Stimulated activated CD4-positive, alpha-beta T cell treated with anti-CD3 and anti-CD28 coated beads, Interleukin-1b, Interleukin-23, amount 100 ng/mL, for 48 hours (primary cell): ENCODE measurements around the gene BEST1.
"Not testable (repeated sequence)": the region's sequence is repeated elsewhere in the genome, so short reads cannot be mapped to it uniquely, and the experiment has no call there.

Experiments used
- DNase-seq: peaks from one replicate; pipeline ENCODE4 v3.0.0-alpha.2; 2020

The BEST1 gene

GRCh38 chr11:61964666-61965271 lies 14.6 kb downstream of the BEST1 start:
- not testable (repeated sequence) for DNase-seq

GRCh38 chr11:61966734-61967115 lies 16.6 kb downstream of the BEST1 start:
- DNase-seq, result peak; percentile 20

GRCh38 chr11:61967116-61967923 lies 17.2 kb downstream of the BEST1 start, which contains the start of gene FTH1:
FTH1 (minus strand) TSS chr11:61967634; CDS start chr11:61967425, 209 bp downstream.
- DNase-seq, result peak; percentile 86

GRCh38 chr11:61967924-61968757 lies 18.0 kb downstream of the BEST1 start:
- DNase-seq, result peak; percentile 39

DNA sequence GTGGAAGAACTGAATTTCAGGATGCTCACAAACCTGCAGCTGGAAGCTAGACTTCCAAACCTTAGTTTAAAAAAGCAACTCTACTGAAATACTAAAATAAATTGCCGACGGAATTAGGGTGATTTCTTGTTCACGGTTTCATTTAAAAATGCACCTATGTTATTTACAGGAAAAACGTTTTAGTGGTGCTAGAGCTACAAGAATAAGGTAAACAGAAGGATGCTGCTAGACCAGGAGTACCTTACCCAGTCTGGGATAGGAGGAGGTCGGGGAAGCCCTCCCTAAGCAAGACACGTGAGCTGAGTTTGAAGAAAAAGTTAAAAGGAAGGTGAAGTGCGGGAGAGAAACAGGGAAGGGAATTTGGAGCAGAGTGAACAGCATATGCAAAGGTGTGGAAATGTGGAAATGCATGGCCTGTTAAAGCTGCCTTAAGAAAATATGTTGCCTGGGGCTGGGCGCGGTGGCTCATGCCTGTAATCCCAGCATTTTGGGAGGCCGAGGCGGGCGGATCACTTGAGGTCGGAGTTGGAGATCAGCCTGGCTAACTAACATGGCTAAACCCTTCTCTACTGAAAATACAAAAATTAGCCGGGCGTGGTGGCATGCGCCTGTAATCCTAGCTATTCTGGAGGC lies 18.7 kb downstream of the BEST1 start:
- DNase-seq, result no peak

DNA sequence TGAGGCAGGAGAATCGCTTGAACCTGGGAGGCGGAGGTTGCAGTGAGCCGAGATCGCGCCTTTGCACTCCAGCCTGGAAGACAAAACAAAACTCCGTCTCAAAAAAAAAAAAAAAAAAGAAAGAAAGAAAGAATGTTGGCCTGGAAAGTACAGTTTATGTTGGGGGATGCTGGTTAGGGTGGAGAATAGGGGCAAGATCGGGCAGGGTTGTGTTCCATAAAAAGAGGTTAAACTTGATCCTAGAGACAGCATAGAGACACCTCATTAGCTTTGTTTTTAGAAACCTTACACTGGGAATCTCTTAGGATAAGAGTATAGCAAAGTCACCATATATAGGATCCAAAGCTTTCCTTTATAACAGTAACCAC lies 19.2 kb downstream of the BEST1 start:
- no peak for DNase-seq

- DNase-seq, result no peak
Measured at GRCh38 chr11:61969838-61970662, 19.9 kb downstream of the BEST1 start.

GRCh38 chr11:61971248-61972111 lies 21.3 kb downstream of the BEST1 start:
- DNase-seq, result peak; percentile 66

- DNase-seq, result no peak
Measured at GRCh38 chr11:61972112-61972671, 22.0 kb downstream of the BEST1 start.

DNA sequence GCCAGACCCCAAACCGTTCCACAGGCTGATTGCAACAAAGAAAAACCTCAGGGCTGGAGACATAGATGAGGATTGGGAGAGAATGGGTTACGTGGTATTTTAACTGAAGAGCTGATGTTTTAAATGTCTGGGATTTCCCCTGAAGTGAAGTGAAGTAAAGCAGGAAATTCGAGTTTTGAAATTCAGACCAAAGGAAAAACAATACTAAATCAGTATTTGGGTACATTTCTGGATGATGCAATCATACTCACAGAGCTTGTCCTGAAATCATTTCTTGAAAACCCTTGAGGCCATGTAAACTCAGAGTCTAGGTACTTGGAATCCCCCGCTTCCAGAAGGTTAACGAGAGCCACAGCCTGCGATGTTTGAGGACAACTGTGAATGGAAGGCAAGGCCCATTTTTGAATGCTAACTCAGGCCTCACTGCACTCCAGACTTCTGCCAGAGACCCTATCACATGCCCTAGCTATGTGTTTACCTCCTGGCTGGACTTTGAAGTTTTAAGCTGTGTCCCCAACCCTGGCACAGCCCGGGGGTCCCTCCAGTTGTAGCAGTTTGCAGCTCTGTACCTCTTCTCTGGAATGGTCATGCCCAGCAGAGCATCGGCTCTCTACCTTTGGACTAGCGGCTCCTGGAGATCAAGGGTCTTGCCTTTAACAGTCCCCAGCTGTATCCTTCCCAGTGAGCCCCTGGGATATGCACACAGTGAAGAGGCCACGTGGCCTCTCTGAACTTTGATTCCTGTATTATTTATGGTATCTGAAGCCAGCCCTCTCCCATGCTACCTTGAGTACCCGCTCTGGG lies 22.7 kb downstream of the BEST1 start:
- no peak for DNase-seq

GRCh38 chr11:61973476-61974162 lies 23.5 kb downstream of the BEST1 start:
- no peak for DNase-seq

- DNase-seq, result no peak
Measured at GRCh38 chr11:61974766-61975631, 24.8 kb downstream of the BEST1 start.

DNA sequence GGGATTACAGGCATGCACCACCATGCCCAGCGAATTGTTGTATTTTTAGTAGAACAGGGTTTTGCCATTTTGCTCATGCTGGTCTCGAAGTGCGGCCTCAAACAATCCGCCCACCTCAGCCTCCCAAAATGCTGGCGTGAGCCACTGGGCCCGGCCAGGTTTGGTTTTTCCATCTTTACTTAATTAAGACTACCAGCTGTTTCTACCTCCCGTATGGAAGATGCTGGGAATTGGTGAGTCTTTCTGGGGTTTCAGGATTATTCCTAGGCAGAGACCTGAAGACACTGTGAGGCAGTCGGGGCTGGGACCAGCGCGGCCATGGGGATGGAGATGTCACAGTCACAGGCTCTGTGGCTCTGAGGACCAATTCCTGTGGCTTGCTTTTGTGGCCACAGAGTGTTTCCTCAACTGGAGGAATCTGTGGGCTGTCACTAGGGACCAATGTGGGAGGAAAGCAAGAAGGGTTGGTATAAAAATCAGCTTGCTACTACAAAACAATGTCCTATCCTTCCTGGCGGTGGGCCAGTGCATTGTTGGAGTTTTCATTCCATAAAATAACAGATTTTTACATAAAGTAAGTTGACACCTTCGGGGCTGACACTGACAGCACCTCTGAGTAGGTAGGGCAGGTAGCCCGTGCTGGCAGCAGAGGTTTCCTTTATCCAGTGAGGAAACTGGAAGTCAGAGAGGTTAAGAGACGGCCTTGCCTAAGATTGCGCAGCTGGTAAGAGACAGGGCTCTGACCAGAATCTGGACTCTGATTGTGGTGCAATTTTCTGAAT lies 25.7 kb downstream of the BEST1 start:
- no peak for DNase-seq

DNA sequence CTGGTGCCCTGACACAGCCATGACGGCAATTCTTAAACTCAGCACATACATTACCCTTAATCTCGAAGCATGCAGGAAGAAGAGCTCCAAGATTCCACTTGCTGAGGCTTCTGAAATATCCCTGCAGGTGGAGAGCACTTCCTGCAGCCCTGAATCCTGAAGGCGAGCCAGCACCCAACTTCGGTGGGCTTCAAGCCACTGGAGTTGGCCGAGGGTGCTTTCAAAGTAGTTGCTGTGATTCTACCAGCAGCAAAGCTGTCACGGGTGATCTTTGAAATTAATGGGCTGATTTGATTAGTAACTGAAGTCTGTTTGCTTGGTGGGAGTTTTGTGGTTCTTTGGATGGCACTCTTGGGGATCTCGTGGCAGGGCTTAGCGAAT lies 26.3 kb downstream of the BEST1 start:
- no peak for DNase-seq

GRCh38 chr11:61976813-61977475 lies 26.8 kb downstream of the BEST1 start:
- DNase-seq, result no peak

DNA sequence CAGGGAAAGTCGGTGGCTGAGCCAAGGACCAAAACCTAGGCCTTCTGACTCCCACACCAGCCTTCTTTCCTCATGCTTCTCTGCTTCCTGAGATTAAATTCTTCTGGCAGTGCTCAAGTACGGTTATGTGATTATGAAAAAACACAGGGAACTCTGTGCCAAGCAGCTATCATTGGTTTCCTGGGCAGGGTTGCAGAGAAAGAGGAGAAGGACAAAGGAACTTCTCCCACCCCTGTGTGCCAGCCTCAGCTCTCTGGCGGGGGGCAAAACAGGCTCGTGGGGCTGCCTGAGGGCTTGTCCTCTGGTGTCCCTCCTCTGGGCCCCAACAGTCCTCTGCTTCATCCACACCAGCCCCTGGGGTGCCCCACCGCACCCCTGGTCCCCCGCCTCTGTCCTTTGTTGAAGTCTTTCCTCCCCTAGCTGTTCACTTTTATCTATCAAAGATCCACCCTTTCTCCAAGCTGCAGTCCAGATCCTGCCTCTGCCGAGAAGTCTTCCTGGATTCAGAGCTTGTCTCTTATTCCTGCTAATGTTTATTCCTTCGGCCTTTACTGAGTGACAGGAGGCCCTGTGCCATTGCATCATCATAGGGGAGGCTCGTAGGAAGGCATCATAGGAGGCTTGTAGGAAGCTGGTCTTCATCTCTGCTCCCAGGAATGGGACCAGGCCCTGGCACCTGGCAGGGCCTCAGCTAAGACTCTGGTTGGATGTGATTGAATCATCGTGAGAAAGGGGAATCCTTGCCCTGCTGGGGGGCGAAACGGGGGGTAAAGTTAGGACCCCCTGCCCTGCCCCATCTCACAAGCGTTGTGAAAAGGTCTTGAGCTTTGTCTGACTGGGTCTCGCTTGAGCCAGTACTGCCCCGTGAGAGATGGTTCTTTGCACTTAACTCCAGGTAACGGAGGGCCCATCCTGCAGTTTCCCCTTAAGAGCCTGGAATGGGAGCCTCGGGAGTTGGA lies 28.8 kb downstream of the BEST1 start:
- DNase-seq, result no peak
